Activated CD4-positive, alpha-beta T cell treated with anti-CD3 and anti-CD28 coated beads, Interleukin-2, amount 10 ng/mL, durations not matched to agents 7 days and 5 days (primary cell): Measurements from ENCODE around the gene MPP7. TPM values are rescaled to one million over a fixed set of nuclear protein-coding genes. Genes with fewer than 3 reads are reported as not detected.
"Not testable (repeated sequence)": the region's sequence is repeated elsewhere in the genome, so short reads cannot be mapped to it uniquely, and the experiment has no call there.

ENCODE experiments used
- CTCF ChIA-PET: fragments of 350-600 bp; sonication (Branson Sonifier 250); formaldehyde crosslinking; loops from one replicate; lab custom pipeline; 2021; ENCODE audit warnings: antibody characterized with exemption; lab: Charles Lee
- POLR2A ChIA-PET: fragments of 350-600 bp; sonication (Branson Sonifier 250); formaldehyde crosslinking; loops from one replicate; lab custom pipeline; 2021; ENCODE audit warnings: antibody characterized with exemption; lab: Charles Lee
- DNase-seq: peaks from one replicate; pipeline ENCODE4 v3.0.0-alpha.2; 2020
- H3K27ac Mint-ChIP-seq: one replicate; pipeline ENCODE4 v1.8.0; 2021; ENCODE audit warnings: mild to moderate bottlenecking, moderate library complexity, mixed read lengths
- H3K27me3 Mint-ChIP-seq: one replicate; pipeline ENCODE4 v1.8.0; 2021; ENCODE audit warnings: mixed read lengths
- H3K36me3 Mint-ChIP-seq: one replicate; pipeline ENCODE4 v1.8.0; 2021; ENCODE audit warnings: low read depth, mixed read lengths
- H3K4me1 Mint-ChIP-seq: one replicate; pipeline ENCODE4 v1.8.0; 2021; ENCODE audit warnings: mixed read lengths
- H3K4me3 Mint-ChIP-seq: one replicate; pipeline ENCODE4 v1.8.0; 2021; ENCODE audit warnings: mild to moderate bottlenecking, moderate library complexity, mixed read lengths
- H3K9me3 Mint-ChIP-seq: one replicate; pipeline ENCODE4 v1.8.0; 2021; ENCODE audit warnings: mixed read lengths
- total RNA-seq, 2 experiments: library from RNA; stranded (reverse); gene quantifications; one replicate each; pipeline ENCODE4 v1.2.3, GENCODE V29; 2021

Gene MPP7
- 10 to 100 TPM; 18.7 to 20.2 TPM for total RNA-seq

- POLR2A ChIA-PET: interaction anchor here (0.6 to 1.0 kb wide), 7 partner anchors 9 to 1498 kb away, joined by 3 to 6 read pairs (median 3); no protein-coding TSS in a partner anchor
- Mint-ChIP-seq H3K27ac (peak within 1 kb of the TSS; percentile 70), H3K4me3 (peak within 1 kb of the TSS; percentile 93), H3K9me3 (no peaks in the 10 kb centered on the region), H3K4me1 (peaks cover 57% of the 10 kb centered on the region), H3K27me3 (peaks cover 30% of the 10 kb centered on the region), H3K36me3 (no peaks in the 10 kb centered on the region)
- CTCF ChIA-PET: interaction anchor here (0.8 to 3.4 kb wide), 16 partner anchors 8 to 80 kb away, joined by 3 to 18 read pairs (median 4); no protein-coding TSS in a partner anchor
- peak; percentile 95 for DNase-seq
Observed at GRCh38 chr10:28302638-28303488, at the start of gene MPP7. Gene MPP7 (minus strand): TSS chr10:28303064. CDS start chr10:28238604, 64,460 bp downstream.

- no peak overlapping the region for H3K27ac Mint-ChIP-seq
Observed at GRCh38 chr10:28349892-28350291, 47.0 kb upstream of the MPP7 start.

GRCh38 chr10:28343987-28344895 lies 41.4 kb upstream of the MPP7 start:
- peaks cover 38% of the 10 kb centered on the region for H3K36me3 Mint-ChIP-seq
- POLR2A ChIA-PET: no interaction called here

More at GRCh38 chr10:28349892-28350291, 47.0 kb upstream of the MPP7 start:
- Mint-ChIP-seq H3K27me3 (no peaks in the 10 kb centered on the region), H3K36me3 (peaks cover 8% of the 10 kb centered on the region), H3K9me3 (peaks cover 25% of the 10 kb centered on the region), H3K4me1 (peaks cover 2% of the 10 kb centered on the region), H3K4me3 (no peak overlapping the region)
- DNase-seq: no peak
- POLR2A ChIA-PET: interaction anchor here (0.5 to 0.6 kb wide), 2 partner anchors 37 to 1545 kb away, joined by 4 read pairs; no protein-coding TSS in a partner anchor
- CTCF ChIA-PET: interaction anchor here (1.6 kb wide), 1 partner anchor 10 kb away, joined by 4 read pairs; no protein-coding TSS in a partner anchor

GRCh38 chr10:28343252-28343651 lies 40.4 kb upstream of the MPP7 start:
- Mint-ChIP-seq H3K4me3 (no peak overlapping the region), H3K4me1 (peaks cover 31% of the 10 kb centered on the region), H3K27ac (no peak overlapping the region), H3K36me3 (peaks cover 38% of the 10 kb centered on the region), H3K27me3 (no peaks in the 10 kb centered on the region), H3K9me3 (peaks cover 49% of the 10 kb centered on the region)
- CTCF ChIA-PET: interaction anchor here (1.3 to 2.5 kb wide), 2 partner anchors 9 to 23 kb away, joined by 3 to 5 read pairs; no protein-coding TSS in a partner anchor
- DNase-seq: no peak
- POLR2A ChIA-PET: interaction anchor here (0.7 kb wide), 1 partner anchor 1190 kb away, joined by 3 read pairs; no protein-coding TSS in a partner anchor

More at GRCh38 chr10:28343987-28344895, 41.4 kb upstream of the MPP7 start:
- DNase-seq: no peak
- H3K27me3 Mint-ChIP-seq: no peaks in the 10 kb centered on the region
- no peak overlapping the region for H3K27ac Mint-ChIP-seq
- H3K9me3 Mint-ChIP-seq: peaks cover 52% of the 10 kb centered on the region
- CTCF ChIA-PET: interaction anchor here (1.1 to 2.5 kb wide), 3 partner anchors 10 to 36 kb away, joined by 3 to 5 read pairs (median 3); no protein-coding TSS in a partner anchor
- no peak overlapping the region for H3K4me3 Mint-ChIP-seq
- H3K4me1 Mint-ChIP-seq: peaks cover 26% of the 10 kb centered on the region

GRCh38 chr10:28341679-28342078 lies 38.8 kb upstream of the MPP7 start:
- H3K36me3 Mint-ChIP-seq: peaks cover 37% of the 10 kb centered on the region
- H3K27ac Mint-ChIP-seq, H3K27me3 Mint-ChIP-seq, DNase-seq, H3K4me3 Mint-ChIP-seq, POLR2A ChIA-PET: not testable (repeated sequence)
- H3K4me1 Mint-ChIP-seq: peaks cover 42% of the 10 kb centered on the region
- peaks cover 41% of the 10 kb centered on the region for H3K9me3 Mint-ChIP-seq
- CTCF ChIA-PET: interaction anchor here (2.0 to 2.5 kb wide), 2 partner anchors 12 to 25 kb away, joined by 4 to 5 read pairs; no protein-coding TSS in a partner anchor

GRCh38 chr10:28332726-28333125 lies 29.9 kb upstream of the MPP7 start:
- no peak for DNase-seq
- CTCF ChIA-PET: interaction anchor here (1.3 to 2.6 kb wide), 3 partner anchors 17 to 49 kb away, joined by 4 to 10 read pairs (median 8); partner anchors contain the start of gene MPP7
- peaks cover 9% of the 10 kb centered on the region for H3K36me3 Mint-ChIP-seq
- peak overlapping the region; percentile 96 for H3K27ac Mint-ChIP-seq
- peaks cover 4% of the 10 kb centered on the region for H3K9me3 Mint-ChIP-seq
- H3K27me3 Mint-ChIP-seq: peaks cover 2% of the 10 kb centered on the region
- H3K4me1 Mint-ChIP-seq: peaks cover 67% of the 10 kb centered on the region
- POLR2A ChIA-PET: no interaction called here
- H3K4me3 Mint-ChIP-seq: peak overlapping the region; percentile 53

GRCh38 chr10:28331841-28332240 lies 29.0 kb upstream of the MPP7 start:
- DNase-seq: no peak
- ChIA-PET POLR2A (no interaction called here), CTCF (interaction anchor here (0.6 kb wide), 1 partner anchor 8 kb away, joined by 3 read pairs; no protein-coding TSS in a partner anchor)
- Mint-ChIP-seq H3K27me3 (peaks cover 2% of the 10 kb centered on the region), H3K27ac (peak overlapping the region; percentile 96), H3K4me3 (no peak overlapping the region), H3K4me1 (peaks cover 62% of the 10 kb centered on the region), H3K9me3 (peaks cover 4% of the 10 kb centered on the region), H3K36me3 (peaks cover 9% of the 10 kb centered on the region)

- peaks cover 59% of the 10 kb centered on the region for H3K4me1 Mint-ChIP-seq
Observed at GRCh38 chr10:28331066-28331465, 28.2 kb upstream of the MPP7 start.

GRCh38 chr10:28328346-28328745 lies 25.5 kb upstream of the MPP7 start:
- Mint-ChIP-seq H3K27me3 (no peaks in the 10 kb centered on the region), H3K4me3 (no peak overlapping the region), H3K4me1 (peaks cover 40% of the 10 kb centered on the region), H3K9me3 (no peaks in the 10 kb centered on the region), H3K36me3 (peaks cover 6% of the 10 kb centered on the region), H3K27ac (no peak overlapping the region)
- DNase-seq: no peak
- CTCF ChIA-PET: interaction anchor here (1.4 to 2.0 kb wide), 2 partner anchors 15 to 17 kb away, joined by 5 to 8 read pairs; no protein-coding TSS in a partner anchor
- POLR2A ChIA-PET: no interaction called here

More at GRCh38 chr10:28331066-28331465, 28.2 kb upstream of the MPP7 start:
- no peaks in the 10 kb centered on the region for H3K27me3 Mint-ChIP-seq
- ChIA-PET CTCF (interaction anchor here (1.0 kb wide), 1 partner anchor 9 kb away, joined by 3 read pairs; no protein-coding TSS in a partner anchor), POLR2A (no interaction called here)
- peak overlapping the region; percentile 2 for H3K27ac Mint-ChIP-seq
- peaks cover 8% of the 10 kb centered on the region for H3K36me3 Mint-ChIP-seq
- peaks cover 2% of the 10 kb centered on the region for H3K9me3 Mint-ChIP-seq
- H3K4me3 Mint-ChIP-seq: no peak overlapping the region
- DNase-seq: no peak

GRCh38 chr10:28327491-28327880 lies 24.6 kb upstream of the MPP7 start:
- Mint-ChIP-seq H3K4me1 (peaks cover 33% of the 10 kb centered on the region), H3K4me3 (no peak overlapping the region)
- CTCF ChIA-PET: interaction anchor here (0.6 to 1.4 kb wide), 4 partner anchors 12 to 1125 kb away, joined by 3 to 8 read pairs (median 4); partner anchors contain the start of gene MPP7

GRCh38 chr10:28326516-28327490 lies 23.9 kb upstream of the MPP7 start:
- peaks cover 28% of the 10 kb centered on the region for H3K4me1 Mint-ChIP-seq
- no peaks in the 10 kb centered on the region for H3K9me3 Mint-ChIP-seq
- no peak for DNase-seq
- no peak overlapping the region for H3K27ac Mint-ChIP-seq
- POLR2A ChIA-PET: no interaction called here
- H3K4me3 Mint-ChIP-seq: no peak overlapping the region
- CTCF ChIA-PET: interaction anchor here (0.6 to 1.4 kb wide), 4 partner anchors 11 to 1125 kb away, joined by 3 to 8 read pairs (median 4); partner anchors contain the start of gene MPP7
- H3K36me3 Mint-ChIP-seq: peaks cover 8% of the 10 kb centered on the region
- no peaks in the 10 kb centered on the region for H3K27me3 Mint-ChIP-seq

More at GRCh38 chr10:28327491-28327880, 24.6 kb upstream of the MPP7 start:
- no peak overlapping the region for H3K27ac Mint-ChIP-seq
- H3K27me3 Mint-ChIP-seq: no peaks in the 10 kb centered on the region
- no peak for DNase-seq
- H3K9me3 Mint-ChIP-seq: no peaks in the 10 kb centered on the region
- H3K36me3 Mint-ChIP-seq: peaks cover 6% of the 10 kb centered on the region
- POLR2A ChIA-PET: no interaction called here
